ENCODE results near the gene FN1. TPM values are rescaled to one million over a fixed set of nuclear protein-coding genes. Genes with fewer than 3 reads are reported as not detected.

The FN1 gene
- total and polyA plus RNA-seq, 4 donors = 916 to 12,965 (median 5,646) TPM

GRCh38 chr2:215379948-215380347 is 55.9 kb downstream of the FN1 start:
- intact Hi-C loops (cut with DNase I) = loop anchor here in 1 of 2 donors (10.0 kb wide), 1 partner anchor 45 kb away; no protein-coding TSS in a partner anchor
- ATAC-seq (ENCODE audit: low FRiP score) (no peak), DNase-seq (no peak)
- no peaks in the 10 kb centered on the region for H3K9me3 ChIP-seq (ENCODE audit: control insufficient read depth, low read length)
- no peaks in the 10 kb centered on the region for H3K27me3 ChIP-seq (ENCODE audit: control insufficient read depth in 1 of 2, insufficient read depth in 2 of 2, low read length in 1 of 2)
- WGBS, 2 donors = 87 to 89% methylated on average over 6 of the region's 6 CpGs
- H3K27ac ChIP-seq (ENCODE audit: low read depth in 1 of 2, low read length in 2 of 2) = no peak overlapping the region
- no peak overlapping the region for H3K4me3 ChIP-seq (ENCODE audit: low read length in 2 of 2)
- peaks cover 19 to 25% of the 10 kb centered on the region in 2 donors for H3K36me3 ChIP-seq (ENCODE audit: control insufficient read depth in 1 of 2, insufficient read depth in 2 of 2, low read length in 1 of 2)
- no peaks in the 10 kb centered on the region for H3K4me1 ChIP-seq (ENCODE audit: control insufficient read depth in 1 of 2, insufficient read depth in 2 of 2, low read length in 2 of 2)

DNA sequence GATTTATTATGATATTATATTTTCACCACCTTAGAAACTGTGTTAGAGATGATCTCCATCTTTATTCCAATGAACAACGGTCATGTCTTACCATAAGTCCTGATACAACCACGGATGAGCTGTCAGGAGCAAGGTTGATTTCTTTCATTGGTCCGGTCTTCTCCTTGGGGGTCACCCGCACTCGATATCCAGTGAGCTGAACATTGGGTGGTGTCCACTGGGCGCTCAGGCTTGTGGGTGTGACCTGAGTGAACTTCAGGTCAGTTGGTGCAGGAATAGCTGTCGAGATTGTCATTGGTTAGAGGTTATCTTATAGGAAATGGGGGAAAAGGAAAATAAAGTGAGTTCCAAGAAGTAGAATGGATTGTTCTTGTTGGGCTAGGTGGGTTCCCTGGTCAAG is 56.8 kb downstream of the FN1 start:
- intact Hi-C loops (cut with DNase I) = loop anchor here in 1 of 2 donors (10.0 kb wide), 1 partner anchor 46 kb away; no protein-coding TSS in a partner anchor
- H3K27ac ChIP-seq (ENCODE audit: low read depth in 1 of 2, low read length in 2 of 2) = no peak overlapping the region
- WGBS, 2 donors = 80 to 81% methylated on average over 7 of the region's 7 CpGs
- H3K4me3 ChIP-seq (ENCODE audit: low read length in 2 of 2) = no peak overlapping the region
- DNase-seq = no peak
- H3K4me1 ChIP-seq (ENCODE audit: control insufficient read depth in 1 of 2, insufficient read depth in 2 of 2, low read length in 2 of 2) = no peaks in the 10 kb centered on the region
- H3K27me3 ChIP-seq (ENCODE audit: control insufficient read depth in 1 of 2, insufficient read depth in 2 of 2, low read length in 1 of 2) = no peaks in the 10 kb centered on the region
- peaks cover 25 to 30% of the 10 kb centered on the region in 2 donors for H3K36me3 ChIP-seq (ENCODE audit: control insufficient read depth in 1 of 2, insufficient read depth in 2 of 2, low read length in 1 of 2)
- no peaks in the 10 kb centered on the region for H3K9me3 ChIP-seq (ENCODE audit: control insufficient read depth, low read length)
- ATAC-seq (ENCODE audit: low FRiP score) = no peak

- DNase-seq = no peak
- intact Hi-C loops (cut with DNase I) = loop anchor here in 1 of 2 donors (10.0 kb wide), 1 partner anchor 47 kb away; no protein-coding TSS in a partner anchor
- 88 to 90% methylated on average over 3 of the region's 3 CpGs for WGBS, 2 donors
Measured at GRCh38 chr2:215378045-215378444, 57.8 kb downstream of the FN1 start.

GRCh38 chr2:215377283-215377682 is 58.6 kb downstream of the FN1 start:
- DNase-seq = no peak
- Histone ChIP-seq H3K36me3 (ENCODE audit: control insufficient read depth in 1 of 2, insufficient read depth in 2 of 2, low read length in 1 of 2) (peaks cover 27% of the 10 kb centered on the region in 2 donors), H3K27ac (ENCODE audit: low read depth in 1 of 2, low read length in 2 of 2) (no peak overlapping the region)

More at GRCh38 chr2:215378045-215378444, 57.8 kb downstream of the FN1 start:
- Histone ChIP-seq H3K9me3 (ENCODE audit: control insufficient read depth, low read length) (no peaks in the 10 kb centered on the region), H3K4me1 (ENCODE audit: control insufficient read depth in 1 of 2, insufficient read depth in 2 of 2, low read length in 2 of 2) (no peaks in the 10 kb centered on the region), H3K27me3 (ENCODE audit: control insufficient read depth in 1 of 2, insufficient read depth in 2 of 2, low read length in 1 of 2) (no peaks in the 10 kb centered on the region), H3K27ac (ENCODE audit: low read depth in 1 of 2, low read length in 2 of 2) (no peak overlapping the region), H3K36me3 (ENCODE audit: control insufficient read depth in 1 of 2, insufficient read depth in 2 of 2, low read length in 1 of 2) (peaks cover 26 to 28% of the 10 kb centered on the region in 2 donors), H3K4me3 (ENCODE audit: low read length in 2 of 2) (no peak overlapping the region)
- ATAC-seq (ENCODE audit: low FRiP score) = no peak

DNA sequence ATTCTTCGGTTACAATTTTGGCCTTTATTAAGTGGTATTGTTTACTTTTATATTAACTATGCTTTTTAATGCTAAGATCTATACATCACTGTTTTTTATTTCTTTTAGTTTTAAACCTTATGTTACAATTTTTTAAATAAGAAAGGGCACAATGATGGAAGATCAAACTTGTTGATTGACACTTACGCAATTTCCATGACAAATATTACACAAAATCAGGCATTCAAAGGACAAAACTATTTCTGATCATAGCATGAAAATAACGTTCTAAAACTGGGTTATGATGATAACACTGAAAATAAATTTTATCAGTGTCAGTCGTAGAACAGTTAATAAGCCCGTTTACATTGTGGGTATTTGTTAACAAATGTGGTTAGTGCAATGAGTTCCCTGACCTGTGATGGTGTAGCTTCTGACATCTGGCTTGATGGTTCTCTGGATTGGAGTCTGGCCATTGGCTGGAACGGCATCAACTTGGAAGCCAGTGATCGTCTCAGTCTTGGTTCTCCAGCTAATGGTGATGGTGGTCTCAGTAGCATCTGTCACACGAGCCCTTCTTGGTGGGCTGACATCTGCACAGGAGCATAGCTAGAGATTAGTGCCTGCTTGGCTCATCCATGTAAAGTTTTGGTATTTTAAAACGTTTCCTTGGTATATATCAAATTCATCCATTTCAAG is 59.6 kb downstream of the FN1 start:
- Histone ChIP-seq H3K9me3 (ENCODE audit: control insufficient read depth, low read length) (no peaks in the 10 kb centered on the region), H3K4me3 (ENCODE audit: low read length in 2 of 2) (no peak overlapping the region), H3K36me3 (ENCODE audit: control insufficient read depth in 1 of 2, insufficient read depth in 2 of 2, low read length in 1 of 2) (peaks cover 26 to 31% of the 10 kb centered on the region in 2 donors), H3K27ac (ENCODE audit: low read depth in 1 of 2, low read length in 2 of 2) (no peak overlapping the region), H3K4me1 (ENCODE audit: control insufficient read depth in 1 of 2, insufficient read depth in 2 of 2, low read length in 2 of 2) (no peaks in the 10 kb centered on the region), H3K27me3 (ENCODE audit: control insufficient read depth in 1 of 2, insufficient read depth in 2 of 2, low read length in 1 of 2) (no peaks in the 10 kb centered on the region)
- intact Hi-C loops (cut with DNase I) = loop anchor here in 1 of 2 donors (10.0 kb wide), 1 partner anchor 49 kb away; no protein-coding TSS in a partner anchor
- ATAC-seq (ENCODE audit: low FRiP score) (no peak), DNase-seq (no peak)
- WGBS, 2 donors = 62 to 63% methylated on average over 9 of the region's 9 CpGs

More at GRCh38 chr2:215377283-215377682, 58.6 kb downstream of the FN1 start:
- Histone ChIP-seq H3K4me3 (ENCODE audit: low read length in 2 of 2) (no peak overlapping the region), H3K9me3 (ENCODE audit: control insufficient read depth, low read length) (no peaks in the 10 kb centered on the region), H3K4me1 (ENCODE audit: control insufficient read depth in 1 of 2, insufficient read depth in 2 of 2, low read length in 2 of 2) (no peaks in the 10 kb centered on the region), H3K27me3 (ENCODE audit: control insufficient read depth in 1 of 2, insufficient read depth in 2 of 2, low read length in 1 of 2) (no peaks in the 10 kb centered on the region)
- WGBS, 2 donors = 73 to 79% methylated on average over 2 of the region's 2 CpGs
- ATAC-seq (ENCODE audit: low FRiP score) = no peak
- intact Hi-C loops (cut with DNase I) = loop anchor here in 1 of 2 donors (10.0 kb wide), 1 partner anchor 48 kb away; no protein-coding TSS in a partner anchor

DNA sequence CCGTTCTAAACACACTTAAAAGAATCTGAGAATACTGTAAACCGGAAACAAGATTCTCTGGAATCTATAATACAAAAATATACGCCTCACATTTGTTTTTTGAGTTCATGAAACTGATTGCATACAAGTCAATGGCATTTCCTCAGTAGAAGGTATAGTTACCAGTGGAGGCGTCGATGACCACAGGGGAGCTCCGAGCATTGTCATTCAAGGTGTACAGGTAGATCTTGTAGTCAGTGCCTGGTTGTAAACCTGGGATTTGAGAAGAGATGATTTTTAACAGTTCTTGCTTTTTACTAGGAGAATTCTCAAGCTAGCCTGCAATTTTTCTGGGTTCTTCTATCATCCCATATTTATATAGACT is 60.4 kb downstream of the FN1 start:
- Histone ChIP-seq H3K4me3 (ENCODE audit: low read length in 2 of 2) (no peak overlapping the region), H3K4me1 (ENCODE audit: control insufficient read depth in 1 of 2, insufficient read depth in 2 of 2, low read length in 2 of 2) (no peaks in the 10 kb centered on the region), H3K9me3 (ENCODE audit: control insufficient read depth, low read length) (no peaks in the 10 kb centered on the region), H3K27me3 (ENCODE audit: control insufficient read depth in 1 of 2, insufficient read depth in 2 of 2, low read length in 1 of 2) (no peaks in the 10 kb centered on the region), H3K27ac (ENCODE audit: low read depth in 1 of 2, low read length in 2 of 2) (no peak overlapping the region), H3K36me3 (ENCODE audit: control insufficient read depth in 1 of 2, insufficient read depth in 2 of 2, low read length in 1 of 2) (peaks cover 26 to 30% of the 10 kb centered on the region in 2 donors)
- DNase-seq (no peak), ATAC-seq (ENCODE audit: low FRiP score) (no peak)
- WGBS, 2 donors = 86 to 92% methylated on average over 6 of the region's 6 CpGs
- intact Hi-C loops (cut with DNase I) = loop anchor here in 1 of 2 donors (10.0 kb wide), 1 partner anchor 49 kb away; no protein-coding TSS in a partner anchor

GRCh38 chr2:215374642-215375466 is 61.0 kb downstream of the FN1 start:
- no peak overlapping the region for H3K4me3 ChIP-seq (ENCODE audit: low read length in 2 of 2)
- intact Hi-C loops (cut with DNase I) = loop anchor here in 1 of 2 donors (10.0 kb wide), 1 partner anchor 50 kb away; no protein-coding TSS in a partner anchor
- ATAC-seq (ENCODE audit: low FRiP score) = no peak
- WGBS, 2 donors = 89 to 92% methylated on average over 10 of the region's 10 CpGs
- no peak for DNase-seq
- no peaks in the 10 kb centered on the region for H3K4me1 ChIP-seq (ENCODE audit: control insufficient read depth in 1 of 2, insufficient read depth in 2 of 2, low read length in 2 of 2)
- no peaks in the 10 kb centered on the region for H3K9me3 ChIP-seq (ENCODE audit: control insufficient read depth, low read length)
- H3K27me3 ChIP-seq (ENCODE audit: control insufficient read depth in 1 of 2, insufficient read depth in 2 of 2, low read length in 1 of 2) = no peaks in the 10 kb centered on the region
- H3K36me3 ChIP-seq (ENCODE audit: control insufficient read depth in 1 of 2, insufficient read depth in 2 of 2, low read length in 1 of 2) = peaks cover 27 to 31% of the 10 kb centered on the region in 2 donors
- peak overlapping the region in 1 of 2 donors; percentile 43 for H3K27ac ChIP-seq (ENCODE audit: low read depth in 1 of 2, low read length in 2 of 2)

GRCh38 chr2:215374002-215374401 is 61.9 kb downstream of the FN1 start:
- 74 to 77% methylated on average over 1 of the region's 1 CpG for WGBS, 2 donors
- H3K4me3 ChIP-seq (ENCODE audit: low read length in 2 of 2) = no peak overlapping the region
- peaks cover 27 to 28% of the 10 kb centered on the region in 2 donors for H3K36me3 ChIP-seq (ENCODE audit: control insufficient read depth in 1 of 2, insufficient read depth in 2 of 2, low read length in 1 of 2)
- no peaks in the 10 kb centered on the region for H3K9me3 ChIP-seq (ENCODE audit: control insufficient read depth, low read length)
- no peak for DNase-seq
- no peak for ATAC-seq (ENCODE audit: low FRiP score)
- no peak overlapping the region for H3K27ac ChIP-seq (ENCODE audit: low read depth in 1 of 2, low read length in 2 of 2)
- no peaks in the 10 kb centered on the region for H3K27me3 ChIP-seq (ENCODE audit: control insufficient read depth in 1 of 2, insufficient read depth in 2 of 2, low read length in 1 of 2)
- intact Hi-C loops (cut with DNase I) = loop anchor here in 1 of 2 donors (10.0 kb wide), 1 partner anchor 51 kb away; no protein-coding TSS in a partner anchor
- H3K4me1 ChIP-seq (ENCODE audit: control insufficient read depth in 1 of 2, insufficient read depth in 2 of 2, low read length in 2 of 2) = no peaks in the 10 kb centered on the region
